GM12878 (cell line): ENCODE data around the gene NRG4. TPM values are rescaled to one million over a fixed set of nuclear protein-coding genes. Genes with fewer than 3 reads are reported as not detected.

Experiments
- ATAC-seq: fragments of 200-7000 bp; cut with Tn5 transposase; 3 replicates; pipeline ENCODE4 v1.9.1; 2020; ENCODE audit warnings: mild to moderate bottlenecking, moderate library complexity
- BruUV-seq: library from RNA; stranded (reverse); fragments of 400-500 nt; replicated peaks from 2 replicates; lab custom pipeline; 2021; lab: Mats Ljungman, UMichigan
- CTCF ChIA-PET: fragments of 300-600 bp; sonication (Branson Sonifier 250); formaldehyde crosslinking; extraction: SDS; loops from one replicate; lab custom pipeline; 2021; ENCODE audit warnings: inconsistent platforms; lab: Yijun Ruan, JAX
- POLR2A ChIA-PET: fragments of 350-600 bp; formaldehyde crosslinking; extraction: SDS; loops from one replicate; lab custom pipeline; 2021; ENCODE audit warnings: inconsistent platforms; lab: Charles Lee
- RAD21 ChIA-PET: fragments of 300-600 bp; sonication (Branson Sonifier 250); formaldehyde crosslinking; loops from one replicate; lab custom pipeline; 2023; ENCODE audit warnings: antibody characterized with exemption; ENCODE audit not compliant: unreplicated experiment; lab: Charles Lee
- SMC1A ChIA-PET: fragments of 300-600 bp; sonication (Branson Sonifier 250); formaldehyde crosslinking; loops from one replicate; lab custom pipeline; 2023; ENCODE audit not compliant: unreplicated experiment, uncharacterized antibody; lab: Charles Lee
- DNase-seq: peaks from one replicate; pipeline ENCODE4 v3.0.0-alpha.2; 2011; ENCODE audit warnings: low read depth, low spot score
- FAIRE-seq: peaks from 3 replicates; lab custom pipeline; 2011; peaks lifted over from hg19 to GRCh38; lab: Jason Lieb, UNC
- H2AFZ ChIP-seq: 2 replicates; pipeline ENCODE4 v1.6.0; 2011; ENCODE audit warnings: low read depth, low read length, control low read depth; ENCODE audit not compliant: control insufficient read depth
- H3K27ac ChIP-seq: 2 replicates; pipeline ENCODE4 v1.5.1; 2011; ENCODE audit warnings: control low read depth; ENCODE audit not compliant: control insufficient read depth, insufficient read depth
- H3K27me3 ChIP-seq, 2 experiments: replicated peaks in 1 of 2; 2 replicates each; pipeline versions ENCODE4 v1.6.0 to v1.6.1; 2011; ENCODE audit warnings: low read length in 1 of 2; ENCODE audit not compliant: control insufficient read depth in 2 of 2, insufficient read depth in 2 of 2
- H3K36me3 ChIP-seq, 2 experiments: 2 replicates each; pipeline ENCODE4 v1.5.1; 2011; ENCODE audit warnings: low read length in 1 of 2; ENCODE audit not compliant: control insufficient read depth in 2 of 2, insufficient read depth in 2 of 2
- H3K4me1 ChIP-seq: 2 replicates; pipeline ENCODE4 v1.6.1; 2011; ENCODE audit warnings: mild to moderate bottlenecking, low read length, moderate library complexity, mixed read lengths; ENCODE audit not compliant: control insufficient read depth, insufficient read depth
- H3K4me2 ChIP-seq: 2 replicates; pipeline ENCODE4 v1.6.0; 2011; ENCODE audit warnings: control low read depth; ENCODE audit not compliant: control insufficient read depth, insufficient read depth
- H3K4me3 ChIP-seq: fragments of 200-600 bp; sonication (generic); 2 replicates; pipeline ENCODE4 v1.5.1; 2016
- H3K79me2 ChIP-seq: 2 replicates; pipeline ENCODE4 v1.6.0; 2011; ENCODE audit warnings: low read length; ENCODE audit not compliant: control insufficient read depth, insufficient read depth
- H3K9ac ChIP-seq: 2 replicates; pipeline ENCODE4 v1.8.0; 2011; ENCODE audit warnings: low read length, control low read depth, mixed read lengths; ENCODE audit not compliant: control insufficient read depth, insufficient read depth
- H3K9me3 ChIP-seq: replicated peaks from 3 replicates; pipeline ENCODE4 v1.5.1; 2011; ENCODE audit warnings: mild to moderate bottlenecking, low read length; ENCODE audit not compliant: control insufficient read depth, insufficient read depth
- H4K20me1 ChIP-seq: 2 replicates; pipeline ENCODE4 v1.6.0; 2011; ENCODE audit not compliant: control insufficient read depth, insufficient read depth
- ASH2L ChIP-seq: fragments of 300-600, 200-600 bp; sonication (generic); IDR thresholded peaks from 2 replicates; pipeline ENCODE4 v1.6.1; 2017; ENCODE audit warnings: low read depth, mild to moderate bottlenecking, borderline replicate concordance
- BMI1 ChIP-seq: fragments of 450-650 bp; IDR thresholded peaks from 2 replicates; pipeline ENCODE4 v1.6.1; 2016; ENCODE audit warnings: mild to moderate bottlenecking, moderate library complexity, borderline replicate concordance
- CHD2 ChIP-seq: IDR thresholded peaks from 2 replicates; pipeline ENCODE4 v1.6.1; 2011; ENCODE audit warnings: low read depth, low read length, improper control_type of control experiment, borderline replicate concordance
- EZH2 ChIP-seq: IDR thresholded peaks from 2 replicates; pipeline ENCODE4 v1.6.1; 2012; ENCODE audit warnings: low read depth, mild to moderate bottlenecking, control low read depth, inconsistent platforms, low read length, borderline replicate concordance; ENCODE audit not compliant: control insufficient read depth
- RFX5 ChIP-seq: IDR thresholded peaks from 2 replicates; pipeline ENCODE4 v1.6.1; 2011; ENCODE audit warnings: low read depth, low read length, improper control_type of control experiment
- RUNX3 ChIP-seq: IDR thresholded peaks from 2 replicates; pipeline ENCODE4 v1.6.1; 2012; ENCODE audit warnings: low read length, inconsistent platforms
- TCF12 ChIP-seq: IDR thresholded peaks from 2 replicates; pipeline ENCODE4 v1.6.1; 2011; ENCODE audit warnings: low read depth, mild to moderate bottlenecking, low read length
- WGBS: methylation state at CpG from one replicate; pipeline ENCODE4 v1.1.6; 2016; ENCODE audit warnings: low lambda C conversion rate; ENCODE audit not compliant: insufficient replicate concordance, insufficient coverage; ENCODE audit errors: missing lambda C conversion rate; 5-methylcytosine and 5-hydroxymethylcytosine counted together
- in situ Hi-C: fragments of 300-500 bp; cut with MboI; formaldehyde crosslinking; loops from 9 replicates; pipeline ENCODE4 v1.14.3; 2018; ENCODE audit warnings: mixed read lengths
- intact Hi-C: fragments of 100-400 bp; cut with micrococcal nuclease; formaldehyde crosslinking; loops from one replicate; pipeline ENCODE4 v1.14.2; 2022; ENCODE audit not compliant: unreplicated experiment
- polyA plus RNA-seq, 11 experiments: library from polyadenylated mRNA; depleted of rRNA in 4 of 11; unstranded in 6 of 11; stranded (reverse) in 5 of 11; fragments of >200 nt; fragmentation: Nextera tagmentation in 4 of 11; fragmentation: Illumina TruSeq in 1 of 11; extraction: Ambion mirVana in 4 of 11; extraction: Trizol in 1 of 11; gene quantifications; 1 replicate in 1 of 11; 2 replicates in 10 of 11; pipeline versions ENCODE4 v1.2.1 to v1.2.3, GENCODE V29; 2011 to 2016; ENCODE audit warnings: inconsistent platforms in 2 of 11, missing spikeins in 2 of 11, low read depth in 1 of 11
- total RNA-seq, 4 experiments: library from RNA; depleted of rRNA in 3 of 4; stranded (reverse); fragments of >200 nt in 3 of 4; fragmentation: Illumina TruSeq in 1 of 4; extraction: Trizol in 1 of 4; gene quantifications; 2 replicates each; pipeline versions ENCODE4 v1.2.1 to v1.2.3, GENCODE V29; 2013 to 2021
- TF ChIP-seq, protein P1 (sequence below): fragments of 450-650 bp; IDR thresholded peaks from 2 replicates; pipeline ENCODE4 v1.6.1; 2014; ENCODE audit warnings: mild to moderate bottlenecking
- TF ChIP-seq, protein P2 (sequence below): fragments of 450-650 bp; IDR thresholded peaks from 2 replicates; pipeline ENCODE4 v1.6.1; 2017; ENCODE audit warnings: antibody characterized with exemption, mild to moderate bottlenecking, moderate library complexity
- TF ChIP-seq, protein P3 (sequence below), 3 experiments: IDR thresholded peaks in 2 of 3; conservative IDR thresholded peaks in 1 of 3; 2 replicates each; pipeline ENCODE4 v1.5.1; 2011; ENCODE audit warnings: low read depth in 3 of 3, low read length in 3 of 3, mild to moderate bottlenecking in 3 of 3, control low read depth in 2 of 3, moderate library complexity in 2 of 3, inconsistent platforms in 1 of 3, mixed read lengths in 1 of 3; ENCODE audit not compliant: control insufficient read depth in 2 of 3, insufficient read depth in 1 of 3; ENCODE audit errors: extremely low read depth in 1 of 3
- TF ChIP-seq, protein P4 (sequence below): fragments of 450-650 bp; IDR thresholded peaks from 2 replicates; pipeline ENCODE4 v1.6.1; 2017; ENCODE audit warnings: mild to moderate bottlenecking
- TF ChIP-seq, protein P5 (sequence below): IDR thresholded peaks from 2 replicates; pipeline ENCODE4 v1.6.1; 2012; ENCODE audit warnings: low read length, inconsistent platforms

Gene NRG4
- total and polyA plus RNA-seq, 10 of the 15 experiments (the other 5 are each of a cell fraction or from before 2014, with no cell fraction given): 0.76 to 8.3 (median 5.5) TPM

DNA sequence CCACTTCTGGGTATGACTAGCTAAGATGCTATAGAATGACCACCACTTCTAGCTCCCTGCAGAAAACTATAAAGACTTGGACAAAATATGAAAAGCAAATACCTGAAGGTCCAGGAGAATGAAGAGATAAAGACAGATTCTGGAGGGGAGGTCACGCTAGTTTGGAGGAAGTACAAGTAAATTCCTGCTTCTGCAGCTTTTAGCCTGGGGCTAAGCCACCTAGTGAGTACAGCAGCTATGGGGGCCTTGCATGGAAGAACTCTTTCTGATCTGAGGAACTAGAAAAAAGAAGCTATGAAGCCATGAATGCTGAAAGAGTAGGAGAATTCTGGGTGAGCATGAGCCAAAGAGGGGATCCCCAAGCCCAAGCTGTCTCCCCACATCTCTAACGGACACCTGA, 29.8 kb downstream of the NRG4 start (continued):
- TF ChIP-seq RFX5 (no peak), CHD2 (no peak), EZH2 (no peak)

DNA sequence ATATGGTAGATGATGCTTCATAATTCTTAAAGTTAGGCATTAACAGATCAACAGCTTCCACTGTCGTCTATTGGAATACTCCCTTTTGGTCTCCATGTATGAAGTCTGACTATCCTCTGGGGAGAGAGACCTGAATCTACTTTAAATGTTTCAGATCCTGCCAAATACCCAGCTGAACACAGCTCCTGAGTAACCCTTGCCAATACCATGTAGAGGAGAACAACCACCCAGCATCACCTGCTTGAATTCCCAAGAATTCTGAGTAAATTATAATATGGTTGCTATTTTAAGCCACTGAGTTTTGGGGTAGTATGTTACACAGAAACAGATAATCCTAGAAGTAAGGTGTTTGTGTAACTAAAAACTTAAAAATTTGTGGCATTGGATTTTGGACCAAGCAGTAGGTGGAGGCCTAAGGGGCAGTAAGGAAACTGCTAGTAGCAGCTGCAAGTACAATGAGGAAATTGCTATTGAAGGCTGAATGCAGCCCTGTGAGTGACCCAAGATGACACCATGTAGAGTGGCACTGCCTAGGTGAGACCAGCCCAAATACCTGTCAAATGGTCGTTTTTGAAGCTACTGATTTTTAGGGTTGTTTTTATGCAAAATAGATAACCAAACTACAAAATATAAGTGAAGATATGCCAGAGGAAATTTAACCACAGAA, 30.9 kb downstream of the NRG4 start:
- ChIA-PET POLR2A (no interaction called here), SMC1A (interaction anchor here (0.7 to 2.2 kb wide), 2 partner anchors 158 to 455 kb away, joined by 3 to 5 read pairs; no protein-coding TSS in a partner anchor), CTCF (no interaction called here), RAD21 (interaction anchor here (1.1 kb wide), 1 partner anchor 158 kb away, joined by 4 read pairs; no protein-coding TSS in a partner anchor)
- Histone ChIP-seq H3K4me2 (no peak overlapping the region), H3K36me3 (no peaks in the 10 kb centered on the region), H3K27me3 (no peaks in the 10 kb centered on the region), H3K9me3 (no peaks in the 10 kb centered on the region; the same call in 2 of the 3 replicates), H2AFZ (no peak overlapping the region), H3K27ac (no peak overlapping the region), H3K4me3 (no peak overlapping the region), H3K9ac (no peak overlapping the region), H3K79me2 (no peaks in the 10 kb centered on the region), H4K20me1 (no peaks in the 10 kb centered on the region), H3K4me1 (no peaks in the 10 kb centered on the region)
- no TSS peak for BruUV-seq
- intact Hi-C loops (no loop called here), in situ Hi-C loops (no loop called here)
- no peak for DNase-seq
- ATAC-seq: no peak
- no peak for FAIRE-seq
- WGBS: 41% methylated on average over 2 of the region's 2 CpGs
- TF ChIP-seq ASH2L (no peak), BMI1 (no peak), RUNX3 (no peak), TCF12 (no peak)
- TF ChIP-seq, protein P1, sequence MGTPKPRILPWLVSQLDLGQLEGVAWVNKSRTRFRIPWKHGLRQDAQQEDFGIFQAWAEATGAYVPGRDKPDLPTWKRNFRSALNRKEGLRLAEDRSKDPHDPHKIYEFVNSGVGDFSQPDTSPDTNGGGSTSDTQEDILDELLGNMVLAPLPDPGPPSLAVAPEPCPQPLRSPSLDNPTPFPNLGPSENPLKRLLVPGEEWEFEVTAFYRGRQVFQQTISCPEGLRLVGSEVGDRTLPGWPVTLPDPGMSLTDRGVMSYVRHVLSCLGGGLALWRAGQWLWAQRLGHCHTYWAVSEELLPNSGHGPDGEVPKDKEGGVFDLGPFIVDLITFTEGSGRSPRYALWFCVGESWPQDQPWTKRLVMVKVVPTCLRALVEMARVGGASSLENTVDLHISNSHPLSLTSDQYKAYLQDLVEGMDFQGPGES: no peak
- TF ChIP-seq, protein P2, sequence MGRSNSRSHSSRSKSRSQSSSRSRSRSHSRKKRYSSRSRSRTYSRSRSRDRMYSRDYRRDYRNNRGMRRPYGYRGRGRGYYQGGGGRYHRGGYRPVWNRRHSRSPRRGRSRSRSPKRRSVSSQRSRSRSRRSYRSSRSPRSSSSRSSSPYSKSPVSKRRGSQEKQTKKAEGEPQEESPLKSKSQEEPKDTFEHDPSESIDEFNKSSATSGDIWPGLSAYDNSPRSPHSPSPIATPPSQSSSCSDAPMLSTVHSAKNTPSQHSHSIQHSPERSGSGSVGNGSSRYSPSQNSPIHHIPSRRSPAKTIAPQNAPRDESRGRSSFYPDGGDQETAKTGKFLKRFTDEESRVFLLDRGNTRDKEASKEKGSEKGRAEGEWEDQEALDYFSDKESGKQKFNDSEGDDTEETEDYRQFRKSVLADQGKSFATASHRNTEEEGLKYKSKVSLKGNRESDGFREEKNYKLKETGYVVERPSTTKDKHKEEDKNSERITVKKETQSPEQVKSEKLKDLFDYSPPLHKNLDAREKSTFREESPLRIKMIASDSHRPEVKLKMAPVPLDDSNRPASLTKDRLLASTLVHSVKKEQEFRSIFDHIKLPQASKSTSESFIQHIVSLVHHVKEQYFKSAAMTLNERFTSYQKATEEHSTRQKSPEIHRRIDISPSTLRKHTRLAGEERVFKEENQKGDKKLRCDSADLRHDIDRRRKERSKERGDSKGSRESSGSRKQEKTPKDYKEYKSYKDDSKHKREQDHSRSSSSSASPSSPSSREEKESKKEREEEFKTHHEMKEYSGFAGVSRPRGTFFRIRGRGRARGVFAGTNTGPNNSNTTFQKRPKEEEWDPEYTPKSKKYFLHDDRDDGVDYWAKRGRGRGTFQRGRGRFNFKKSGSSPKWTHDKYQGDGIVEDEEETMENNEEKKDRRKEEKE: no peak
- TF ChIP-seq, protein P3, sequence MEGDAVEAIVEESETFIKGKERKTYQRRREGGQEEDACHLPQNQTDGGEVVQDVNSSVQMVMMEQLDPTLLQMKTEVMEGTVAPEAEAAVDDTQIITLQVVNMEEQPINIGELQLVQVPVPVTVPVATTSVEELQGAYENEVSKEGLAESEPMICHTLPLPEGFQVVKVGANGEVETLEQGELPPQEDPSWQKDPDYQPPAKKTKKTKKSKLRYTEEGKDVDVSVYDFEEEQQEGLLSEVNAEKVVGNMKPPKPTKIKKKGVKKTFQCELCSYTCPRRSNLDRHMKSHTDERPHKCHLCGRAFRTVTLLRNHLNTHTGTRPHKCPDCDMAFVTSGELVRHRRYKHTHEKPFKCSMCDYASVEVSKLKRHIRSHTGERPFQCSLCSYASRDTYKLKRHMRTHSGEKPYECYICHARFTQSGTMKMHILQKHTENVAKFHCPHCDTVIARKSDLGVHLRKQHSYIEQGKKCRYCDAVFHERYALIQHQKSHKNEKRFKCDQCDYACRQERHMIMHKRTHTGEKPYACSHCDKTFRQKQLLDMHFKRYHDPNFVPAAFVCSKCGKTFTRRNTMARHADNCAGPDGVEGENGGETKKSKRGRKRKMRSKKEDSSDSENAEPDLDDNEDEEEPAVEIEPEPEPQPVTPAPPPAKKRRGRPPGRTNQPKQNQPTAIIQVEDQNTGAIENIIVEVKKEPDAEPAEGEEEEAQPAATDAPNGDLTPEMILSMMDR (IDR thresholded peaks at IDR 0.05 in 2 of 3, conservative IDR thresholded peaks at IDR 0.05 in 1 of 3; ENCODE audit: control insufficient read depth in 2 of 3, extremely low read depth in 1 of 3, insufficient read depth in 1 of 3, low read depth in 3 of 3, low read length in 3 of 3): no peak
- TF ChIP-seq, protein P4, sequence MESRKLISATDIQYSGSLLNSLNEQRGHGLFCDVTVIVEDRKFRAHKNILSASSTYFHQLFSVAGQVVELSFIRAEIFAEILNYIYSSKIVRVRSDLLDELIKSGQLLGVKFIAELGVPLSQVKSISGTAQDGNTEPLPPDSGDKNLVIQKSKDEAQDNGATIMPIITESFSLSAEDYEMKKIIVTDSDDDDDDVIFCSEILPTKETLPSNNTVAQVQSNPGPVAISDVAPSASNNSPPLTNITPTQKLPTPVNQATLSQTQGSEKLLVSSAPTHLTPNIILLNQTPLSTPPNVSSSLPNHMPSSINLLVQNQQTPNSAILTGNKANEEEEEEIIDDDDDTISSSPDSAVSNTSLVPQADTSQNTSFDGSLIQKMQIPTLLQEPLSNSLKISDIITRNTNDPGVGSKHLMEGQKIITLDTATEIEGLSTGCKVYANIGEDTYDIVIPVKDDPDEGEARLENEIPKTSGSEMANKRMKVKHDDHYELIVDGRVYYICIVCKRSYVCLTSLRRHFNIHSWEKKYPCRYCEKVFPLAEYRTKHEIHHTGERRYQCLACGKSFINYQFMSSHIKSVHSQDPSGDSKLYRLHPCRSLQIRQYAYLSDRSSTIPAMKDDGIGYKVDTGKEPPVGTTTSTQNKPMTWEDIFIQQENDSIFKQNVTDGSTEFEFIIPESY: no peak
- TF ChIP-seq, protein P5, sequence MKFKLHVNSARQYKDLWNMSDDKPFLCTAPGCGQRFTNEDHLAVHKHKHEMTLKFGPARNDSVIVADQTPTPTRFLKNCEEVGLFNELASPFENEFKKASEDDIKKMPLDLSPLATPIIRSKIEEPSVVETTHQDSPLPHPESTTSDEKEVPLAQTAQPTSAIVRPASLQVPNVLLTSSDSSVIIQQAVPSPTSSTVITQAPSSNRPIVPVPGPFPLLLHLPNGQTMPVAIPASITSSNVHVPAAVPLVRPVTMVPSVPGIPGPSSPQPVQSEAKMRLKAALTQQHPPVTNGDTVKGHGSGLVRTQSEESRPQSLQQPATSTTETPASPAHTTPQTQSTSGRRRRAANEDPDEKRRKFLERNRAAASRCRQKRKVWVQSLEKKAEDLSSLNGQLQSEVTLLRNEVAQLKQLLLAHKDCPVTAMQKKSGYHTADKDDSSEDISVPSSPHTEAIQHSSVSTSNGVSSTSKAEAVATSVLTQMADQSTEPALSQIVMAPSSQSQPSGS: no peak
